ENCODE measurements around the gene TOMM40L. TPM values are rescaled to one million over a fixed set of nuclear protein-coding genes. Genes with fewer than 3 reads are reported as not detected.

TOMM40L gene
- total RNA-seq, 2 experiments from 2014 or later = 11.0 to 20.1 TPM

GRCh38 chr1:161230762-161231161 lies 4.9 kb downstream of the TOMM40L start:
- CTCF ChIA-PET (ENCODE audit: unreplicated experiment) = no interaction called here
- TF ChIP-seq EZH2phosphoT487 (IDR thresholded peaks at IDR 0.05; ENCODE audit: borderline replicate concordance, low read depth, low read length) (no peak), CTCF (conservative IDR thresholded peaks at IDR 0.05; ENCODE audit: low read length) (no peak)
- DNase-seq (ENCODE audit: low spot score) = no peak
- Histone ChIP-seq H3K9me2 (ENCODE audit: insufficient read depth, low read length) (no peaks in the 10 kb centered on the region), H4K20me1 (ENCODE audit: insufficient read depth, low read length) (no peaks in the 10 kb centered on the region), H3K4me1 (ENCODE audit: insufficient read depth, low read length, poor library complexity, severe bottlenecking) (peaks cover 17% of the 10 kb centered on the region), H3K79me2 (ENCODE audit: insufficient read depth, low read depth, low read length) (no peaks in the 10 kb centered on the region), H3K27ac (ENCODE audit: low read depth, low read length, poor library complexity, severe bottlenecking) (no peak overlapping the region), H2AFZ (ENCODE audit: low read length) (no peak overlapping the region), H3K4me3 (ENCODE audit: low read depth, low read length, poor library complexity, severe bottlenecking) (no peak overlapping the region), H3K9me3 (ENCODE audit: low read length) (no peaks in the 10 kb centered on the region), H3K36me3 (ENCODE audit: insufficient read depth, low read length) (peaks cover 24% of the 10 kb centered on the region), H3K4me2 (ENCODE audit: low read length) (no peak overlapping the region)
- BruUV-seq (replicated peaks) = no TSS peak
- intact Hi-C loops (cut with micrococcal nuclease; ENCODE audit: unreplicated experiment) = no loop called here
- POLR2A ChIA-PET = no interaction called here

DNA sequence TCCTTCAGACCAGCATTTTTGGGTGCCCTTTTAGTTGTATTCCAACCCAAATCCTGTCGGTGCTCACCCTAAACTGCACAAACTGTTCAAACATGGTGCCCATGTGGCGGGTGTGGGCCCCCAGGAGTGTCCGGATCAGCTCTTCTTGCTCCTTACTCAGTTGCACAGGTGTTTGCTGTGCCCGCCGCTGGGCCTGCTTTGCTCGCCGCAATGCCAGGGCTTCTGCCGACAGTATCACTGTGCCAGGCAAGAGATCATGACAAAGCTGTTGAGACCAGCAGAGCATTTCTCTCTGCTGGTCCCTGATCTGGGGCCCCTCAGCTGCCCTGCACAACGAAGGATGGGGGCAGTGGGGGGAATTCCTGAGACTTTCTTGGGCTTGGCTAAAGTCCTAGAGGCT lies 7.2 kb downstream of the TOMM40L start:
- no peaks in the 10 kb centered on the region for H3K4me1 ChIP-seq (ENCODE audit: insufficient read depth, low read length, poor library complexity, severe bottlenecking)
- POLR2A ChIA-PET = no interaction called here
- no peak for DNase-seq (ENCODE audit: low spot score)
- H3K27ac ChIP-seq (ENCODE audit: low read depth, low read length, poor library complexity, severe bottlenecking) = no peak overlapping the region
- H3K79me2 ChIP-seq (ENCODE audit: insufficient read depth, low read depth, low read length) = no peaks in the 10 kb centered on the region
- BruUV-seq (replicated peaks) = no TSS peak
- no peak overlapping the region for H2AFZ ChIP-seq (ENCODE audit: low read length)
- no peaks in the 10 kb centered on the region for H3K9me2 ChIP-seq (ENCODE audit: insufficient read depth, low read length)
- no peak overlapping the region for H3K4me2 ChIP-seq (ENCODE audit: low read length)
- H3K4me3 ChIP-seq (ENCODE audit: low read depth, low read length, poor library complexity, severe bottlenecking) = no peak overlapping the region
- H4K20me1 ChIP-seq (ENCODE audit: insufficient read depth, low read length) = no peaks in the 10 kb centered on the region
- H3K9me3 ChIP-seq (ENCODE audit: low read length) = no peaks in the 10 kb centered on the region
- peaks cover 19% of the 10 kb centered on the region for H3K36me3 ChIP-seq (ENCODE audit: insufficient read depth, low read length)
- TF ChIP-seq CTCF (conservative IDR thresholded peaks at IDR 0.05; ENCODE audit: low read length) (no peak), EZH2phosphoT487 (IDR thresholded peaks at IDR 0.05; ENCODE audit: borderline replicate concordance, low read depth, low read length) (no peak)
- intact Hi-C loops (cut with micrococcal nuclease; ENCODE audit: unreplicated experiment) = no loop called here
- CTCF ChIA-PET (ENCODE audit: unreplicated experiment) = no interaction called here

- Histone ChIP-seq H3K9me2 (ENCODE audit: insufficient read depth, low read length) (no peaks in the 10 kb centered on the region), H3K4me2 (ENCODE audit: low read length) (no peak overlapping the region), H3K4me3 (ENCODE audit: low read depth, low read length, poor library complexity, severe bottlenecking) (no peak overlapping the region), H4K20me1 (ENCODE audit: insufficient read depth, low read length) (no peaks in the 10 kb centered on the region), H3K4me1 (ENCODE audit: insufficient read depth, low read length, poor library complexity, severe bottlenecking) (no peaks in the 10 kb centered on the region), H3K9me3 (ENCODE audit: low read length) (no peaks in the 10 kb centered on the region), H3K27ac (ENCODE audit: low read depth, low read length, poor library complexity, severe bottlenecking) (no peak overlapping the region), H2AFZ (ENCODE audit: low read length) (no peak overlapping the region), H3K36me3 (ENCODE audit: insufficient read depth, low read length) (no peaks in the 10 kb centered on the region), H3K79me2 (ENCODE audit: insufficient read depth, low read depth, low read length) (no peaks in the 10 kb centered on the region)
- ChIA-PET CTCF (ENCODE audit: unreplicated experiment) (no interaction called here), POLR2A (interaction anchor here (0.6 kb wide), 1 partner anchor 10 kb away, joined by 4 read pairs; no protein-coding TSS in a partner anchor)
- TF ChIP-seq EZH2phosphoT487 (IDR thresholded peaks at IDR 0.05; ENCODE audit: borderline replicate concordance, low read depth, low read length) (no peak), CTCF (conservative IDR thresholded peaks at IDR 0.05; ENCODE audit: low read length) (no peak)
- no peak for DNase-seq (ENCODE audit: low spot score)
- BruUV-seq (replicated peaks) = no TSS peak
- intact Hi-C loops (cut with micrococcal nuclease; ENCODE audit: unreplicated experiment) = no loop called here
Observed at GRCh38 chr1:161235957-161236775, 10.3 kb downstream of the TOMM40L start.
